GM19193 (cell line): ENCODE results near the gene PPIL6.

Source experiments
- POLR2A ChIP-seq: IDR thresholded peaks from 4 replicates; pipeline ENCODE4 v1.6.1; 2011; ENCODE audit not compliant: insufficient read depth, insufficient read length; ENCODE audit errors: extremely low read depth

Gene PPIL6

DNA sequence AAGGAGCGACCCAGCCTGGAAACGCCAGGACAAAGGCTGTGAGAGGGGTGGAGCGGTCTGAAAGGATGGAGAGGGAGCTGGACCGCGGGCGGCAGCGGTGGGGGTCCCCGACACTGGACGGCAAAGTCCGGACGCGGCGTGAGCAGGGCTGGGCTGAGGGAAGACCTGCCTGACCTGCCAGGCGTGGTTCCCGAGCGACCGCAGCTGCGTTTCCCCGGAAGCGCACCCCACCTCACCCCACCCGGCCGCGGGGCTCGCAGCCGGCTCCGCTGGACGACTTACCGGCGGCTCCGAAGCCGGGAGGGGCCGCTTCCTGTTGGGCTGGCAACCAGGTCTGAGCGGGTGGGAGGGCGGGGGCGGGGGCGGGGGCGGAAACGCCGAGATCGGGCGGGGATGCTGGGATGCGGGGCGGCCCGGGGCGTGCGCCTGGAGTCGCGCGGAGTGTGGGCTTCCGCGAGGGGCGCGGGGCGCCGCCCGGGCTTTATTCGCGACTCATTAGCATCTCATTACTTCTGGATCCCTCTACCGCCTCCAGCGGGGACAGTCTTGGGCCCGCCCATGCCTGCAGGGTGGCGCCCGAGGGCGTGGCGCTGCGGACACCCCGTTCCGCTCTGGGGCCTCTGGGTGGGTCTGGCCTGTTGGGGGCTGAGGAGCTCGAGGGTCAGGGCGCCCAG lies 15.1 kb upstream of the PPIL6 start, which contains the start of gene MICAL1:
Gene MICAL1, minus strand, starts transcription at position 336 of the 674 bp plus-strand sequence. CDS start 1,576 bp downstream, outside the sequence.
- peak; percentile 72 for TF ChIP-seq POLR2A

DNA sequence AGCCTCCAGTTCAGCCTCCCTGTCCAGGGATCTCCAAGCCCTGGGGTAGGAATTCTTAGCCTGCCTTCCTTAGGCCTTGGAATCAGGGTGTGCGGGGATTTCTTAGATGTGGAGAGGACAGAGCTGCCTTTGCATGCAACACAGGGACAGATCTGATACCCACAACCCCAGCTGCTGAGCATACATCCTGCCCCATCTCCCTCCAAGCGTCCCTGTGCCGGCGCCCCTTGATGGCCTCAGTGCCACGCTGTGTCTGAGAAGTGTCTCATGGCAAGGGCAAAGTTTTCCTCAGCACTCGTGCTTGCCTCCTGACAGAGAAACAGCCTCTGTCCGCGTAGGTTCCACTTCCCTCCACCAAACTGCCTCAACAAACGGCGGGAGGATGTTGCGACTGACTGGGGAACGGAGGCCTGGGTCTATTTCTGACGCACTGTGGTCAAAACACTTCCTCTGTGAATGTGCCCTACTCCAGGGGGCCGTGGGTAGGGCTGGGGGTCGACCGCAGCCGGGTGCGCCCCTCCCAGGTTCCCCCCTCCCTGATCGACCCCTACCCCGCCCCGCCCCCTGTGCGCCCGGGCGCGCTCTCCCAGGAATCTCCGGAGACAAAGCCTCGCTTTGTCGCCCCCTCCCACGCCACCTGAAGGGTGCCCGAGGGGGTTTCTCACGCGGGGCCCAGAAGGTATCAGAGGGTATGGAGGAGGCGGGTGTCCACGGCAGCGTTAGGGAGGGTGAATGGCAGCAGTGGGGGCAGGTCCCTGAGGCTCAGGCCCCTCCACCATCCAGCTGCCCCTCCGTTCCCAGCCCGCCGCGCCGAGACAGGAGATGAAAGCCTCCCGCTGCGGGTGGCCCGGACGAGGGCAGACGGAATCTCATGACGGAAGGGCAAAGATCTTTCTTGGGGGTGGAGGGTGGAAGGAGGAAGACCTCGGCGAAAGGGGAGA lies 14.3 kb upstream of the PPIL6 start:
- peak; percentile 77 for TF ChIP-seq POLR2A

DNA sequence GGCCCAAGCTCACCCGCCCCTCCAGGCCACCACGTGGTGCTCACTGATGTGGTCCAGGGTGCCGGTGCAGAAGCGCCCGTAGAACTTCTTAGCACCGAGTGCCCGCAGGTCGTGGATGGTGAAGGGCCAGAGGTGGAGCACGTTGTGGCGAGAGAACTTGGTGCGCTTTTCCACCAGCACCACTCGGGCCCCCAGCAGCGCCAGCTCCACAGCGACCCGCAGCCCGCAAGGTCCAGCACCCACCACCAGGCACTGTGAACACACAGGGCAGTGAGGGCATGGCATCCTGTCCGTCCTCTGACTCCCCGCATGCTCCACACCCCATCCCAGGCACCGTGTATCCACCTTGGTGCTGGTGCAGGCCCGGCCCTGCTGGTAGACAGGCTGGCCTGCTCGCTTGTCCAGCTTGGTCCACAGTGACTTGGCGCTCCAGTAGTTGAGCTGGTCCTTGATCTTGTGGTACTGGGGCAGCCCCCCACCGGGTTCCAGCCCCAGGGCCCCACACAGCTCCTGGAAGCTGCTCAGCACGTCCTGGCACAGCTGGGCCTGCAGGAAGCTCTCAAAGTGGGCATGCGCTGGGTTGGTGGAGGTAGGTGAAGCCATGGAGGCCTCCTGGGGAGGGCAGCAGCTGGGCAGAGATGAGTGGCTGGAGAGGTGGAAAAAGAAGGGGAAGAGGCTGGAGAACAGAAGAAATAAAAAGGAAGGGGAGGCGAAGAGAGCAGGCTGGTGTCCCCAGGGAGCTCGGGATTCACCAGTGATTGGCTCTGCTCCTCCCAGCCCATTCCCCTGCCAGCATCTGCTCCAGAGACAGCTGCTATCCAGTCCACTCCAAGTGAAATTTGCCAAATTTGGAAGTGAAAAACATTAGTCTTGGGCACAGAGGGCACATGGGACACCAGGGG lies 13.4 kb upstream of the PPIL6 start:
- no peak for TF ChIP-seq POLR2A

DNA sequence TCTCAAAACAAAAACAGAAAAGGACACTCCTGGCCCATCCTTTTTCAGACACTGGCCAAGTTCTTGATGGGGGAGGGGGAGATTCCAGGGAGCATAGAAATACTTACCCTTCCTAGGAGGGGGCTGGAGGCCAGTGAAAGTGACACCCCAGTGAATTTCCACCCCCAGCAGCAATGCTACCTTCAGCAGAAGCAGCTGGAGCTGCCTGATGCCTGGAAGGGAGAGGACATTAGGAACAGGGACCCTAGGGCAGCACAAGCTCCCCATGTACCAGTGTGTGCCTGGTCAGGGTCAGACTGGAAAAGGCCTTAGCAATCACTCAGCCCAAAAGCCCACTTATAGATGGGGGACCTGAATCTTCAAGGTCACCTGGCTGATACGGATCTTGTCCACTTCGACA lies 12.7 kb upstream of the PPIL6 start:
- no peak for TF ChIP-seq POLR2A

DNA sequence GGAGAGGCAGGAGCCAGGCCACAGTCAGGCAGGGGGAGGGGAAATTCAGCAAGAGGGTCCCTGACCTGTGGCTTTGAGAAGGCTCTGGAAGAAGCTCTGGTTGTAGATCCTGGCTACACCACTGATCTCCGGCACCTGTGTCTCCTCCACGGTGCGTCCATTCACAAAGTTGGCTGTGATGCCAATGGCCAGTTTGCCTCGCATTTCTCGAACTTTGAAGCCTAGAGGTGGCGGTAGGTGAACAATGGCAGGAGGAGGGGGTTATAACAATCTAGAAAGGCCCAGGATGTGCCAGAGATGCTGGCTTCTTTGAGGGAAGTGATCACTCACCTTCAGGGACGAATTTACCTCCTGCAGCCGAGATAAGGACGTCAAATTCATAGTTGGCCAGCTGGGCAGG lies 11.8 kb upstream of the PPIL6 start:
- TF ChIP-seq POLR2A: no peak

DNA sequence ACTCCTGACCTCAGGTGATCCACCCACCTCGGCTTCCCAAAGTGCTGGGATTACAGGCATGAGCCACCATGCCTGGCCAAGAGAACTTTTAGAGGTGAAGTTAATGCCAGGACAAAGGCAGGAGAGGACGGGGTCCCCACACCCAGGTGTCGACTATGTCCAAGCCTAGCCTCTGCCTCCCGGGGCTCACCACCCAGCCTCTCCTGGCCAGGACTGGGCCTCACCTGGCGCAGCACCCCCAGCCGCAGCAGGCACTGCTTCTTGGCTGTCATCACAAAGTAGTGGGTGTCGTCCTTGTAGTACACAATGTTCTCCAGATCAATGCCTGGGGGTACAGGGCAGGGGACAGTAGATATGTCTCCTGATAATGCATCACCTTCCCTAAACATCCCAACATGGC lies 10.9 kb upstream of the PPIL6 start:
- no peak for TF ChIP-seq POLR2A

DNA sequence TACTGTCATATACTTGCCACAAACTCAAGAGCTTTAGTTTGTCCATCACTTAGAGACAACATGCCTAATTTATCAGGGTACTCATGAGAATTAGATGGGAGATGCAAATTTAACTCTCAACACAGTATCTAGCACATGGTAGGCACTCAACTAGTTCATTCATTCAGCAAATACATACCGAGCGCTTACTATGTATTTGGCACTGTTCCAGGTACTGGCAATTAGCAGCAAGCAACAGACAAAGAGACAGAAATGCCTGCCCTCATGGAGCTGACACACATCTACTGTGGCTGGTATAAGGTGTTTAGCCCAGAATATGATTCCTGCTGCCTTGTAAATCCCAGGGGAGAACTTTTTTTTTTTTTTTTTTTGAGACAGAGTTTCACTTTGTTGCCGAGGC lies 10.4 kb upstream of the PPIL6 start:
- TF ChIP-seq POLR2A: no peak

DNA sequence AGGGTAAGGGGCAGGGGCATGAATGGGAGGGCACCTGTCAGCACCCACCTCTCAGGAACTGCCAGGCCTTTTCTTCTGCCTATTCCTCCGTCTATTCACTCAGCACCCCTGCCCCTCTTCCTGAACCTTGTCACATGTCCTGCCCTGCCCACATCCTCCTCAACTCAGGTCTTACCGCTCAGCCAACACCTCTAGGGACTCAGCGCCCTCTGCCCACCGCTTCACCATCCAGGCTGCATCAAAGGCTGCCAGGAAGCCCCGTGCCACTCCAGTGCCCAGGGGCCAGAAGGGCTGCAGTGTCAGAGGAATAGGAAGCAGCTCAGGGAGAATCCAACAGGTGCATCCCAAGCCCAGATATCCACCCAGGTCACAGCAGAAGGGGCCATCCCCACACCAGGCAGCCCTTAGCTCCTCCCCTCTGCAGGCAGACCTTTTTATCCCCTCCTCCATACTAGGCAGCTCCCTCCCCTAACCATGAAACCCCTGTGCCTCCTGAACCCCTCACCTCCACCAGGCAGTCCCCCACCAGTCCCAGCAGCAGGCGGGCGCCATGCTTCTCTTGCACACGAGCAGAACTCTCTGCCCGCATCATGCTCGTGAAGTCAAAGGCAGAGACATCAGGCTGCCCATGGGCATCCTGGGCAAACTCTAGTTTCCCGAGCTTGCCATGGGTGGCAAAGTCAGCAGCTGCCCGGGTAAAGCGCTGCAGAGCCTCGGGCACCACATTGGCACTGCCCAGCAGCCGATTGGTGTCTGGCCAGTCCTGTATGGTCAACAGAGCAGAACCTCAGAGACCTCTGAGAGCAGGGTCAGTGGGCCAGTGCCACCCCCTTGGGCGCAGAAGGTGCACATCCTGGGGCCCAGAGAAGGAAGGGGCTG lies 9.6 kb upstream of the PPIL6 start:
- TF ChIP-seq POLR2A: peak; percentile 9

DNA sequence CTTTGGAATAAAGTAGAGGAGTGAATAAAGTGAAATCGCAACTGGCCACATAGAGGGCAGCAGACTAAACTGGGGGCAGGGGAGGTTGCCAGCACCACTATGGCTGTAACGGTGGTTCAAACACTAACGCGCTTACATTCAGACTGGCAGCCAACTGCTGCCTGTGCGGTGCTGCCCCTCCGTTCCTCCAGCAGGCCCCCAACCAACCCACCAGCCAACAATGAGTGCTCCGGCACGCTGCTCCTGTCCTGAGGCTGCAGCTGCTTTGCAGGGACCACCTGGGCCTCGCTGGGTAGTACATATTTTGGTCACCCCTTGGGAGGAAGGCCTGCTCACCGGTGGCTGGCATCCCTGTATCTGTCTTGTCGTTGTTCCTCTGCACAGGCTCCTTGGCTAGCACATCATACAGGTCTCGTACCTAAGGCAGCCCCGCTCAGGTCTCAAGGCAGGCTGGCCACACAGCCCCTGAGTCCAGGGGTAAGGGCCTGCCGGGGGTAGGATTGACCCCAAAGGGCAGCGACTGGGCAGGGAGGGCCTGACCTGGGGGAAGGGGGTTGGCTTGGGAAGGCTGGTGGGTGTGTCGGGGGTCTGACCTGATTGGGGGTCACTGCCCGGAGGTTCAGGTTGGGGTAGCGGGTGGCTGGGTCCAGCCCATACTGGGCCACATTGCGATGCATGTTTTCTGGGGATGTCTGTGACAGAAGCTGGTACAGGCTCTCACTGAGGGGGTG lies 8.8 kb upstream of the PPIL6 start:
- TF ChIP-seq POLR2A: no peak

DNA sequence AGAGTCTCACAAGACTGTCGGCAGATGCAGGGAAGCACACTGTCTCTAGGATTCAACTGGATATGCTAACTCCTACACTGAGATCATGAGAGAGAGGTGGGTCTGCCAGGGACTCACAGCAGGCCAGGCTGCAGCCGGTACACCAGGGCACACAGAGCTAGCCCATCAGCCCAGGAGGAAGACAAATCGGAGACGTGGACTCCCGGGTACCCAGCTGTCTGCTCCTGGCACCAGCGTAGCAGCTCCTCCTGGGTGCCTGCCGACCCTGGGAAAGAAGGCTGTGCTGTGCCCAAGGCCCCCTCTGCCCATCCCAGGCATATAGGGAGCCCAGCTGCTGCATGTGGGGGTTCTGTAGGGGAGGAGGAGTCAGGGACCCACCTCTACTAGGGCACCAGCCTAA lies 8.2 kb upstream of the PPIL6 start:
- no peak for TF ChIP-seq POLR2A

DNA sequence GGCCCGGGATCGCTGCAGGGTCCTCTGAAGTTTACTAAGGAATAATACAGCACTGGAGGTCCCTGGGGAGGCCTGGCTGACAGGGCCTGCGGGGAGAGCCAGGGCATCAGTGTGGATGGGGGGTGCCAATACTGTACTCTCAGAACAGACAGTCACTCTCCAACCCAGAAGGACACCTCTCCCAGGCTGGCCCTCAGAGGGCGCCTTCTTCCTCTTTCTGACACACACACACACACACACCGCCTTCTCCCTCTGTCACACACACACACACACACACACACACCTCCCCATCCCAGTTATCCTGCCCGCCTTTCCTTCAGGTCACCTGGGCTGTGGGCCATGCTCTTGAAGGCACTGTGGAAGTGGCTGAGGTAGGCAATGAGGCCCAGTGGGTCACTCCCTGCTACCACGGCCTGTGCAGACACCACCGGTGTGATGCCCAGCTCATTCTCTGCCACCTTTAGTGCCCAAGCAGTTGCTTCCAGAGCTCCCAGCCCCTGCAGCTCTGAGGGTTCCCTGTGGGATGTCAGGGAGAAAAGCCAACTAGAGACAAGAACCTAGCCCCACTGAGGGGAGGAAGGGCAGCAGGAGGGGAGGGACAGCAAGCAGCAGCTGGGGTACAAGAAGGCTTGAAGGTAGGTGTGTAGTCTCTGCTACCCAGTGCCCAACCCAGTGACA lies 7.6 kb upstream of the PPIL6 start:
- TF ChIP-seq POLR2A: no peak

DNA sequence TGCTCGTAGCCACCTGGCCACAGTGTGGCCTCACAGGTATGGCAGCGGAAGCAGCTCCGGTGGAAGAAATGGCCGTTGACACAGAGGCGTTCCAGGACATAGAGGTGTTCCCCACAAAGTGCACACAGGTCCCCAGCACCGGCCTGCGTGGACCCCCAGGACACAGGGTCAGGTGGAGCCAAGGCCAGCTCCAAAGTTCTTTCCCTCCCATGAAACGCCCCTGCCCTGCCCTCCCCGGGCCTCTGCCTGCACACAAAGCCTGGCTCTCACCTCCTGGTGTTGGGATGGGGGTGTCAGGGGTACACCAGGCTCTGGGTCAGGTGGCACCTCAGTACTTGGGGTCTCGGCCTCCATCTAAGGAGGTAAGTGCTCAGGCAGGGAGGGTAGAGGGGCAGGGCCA lies 6.7 kb upstream of the PPIL6 start:
- TF ChIP-seq POLR2A: no peak

DNA sequence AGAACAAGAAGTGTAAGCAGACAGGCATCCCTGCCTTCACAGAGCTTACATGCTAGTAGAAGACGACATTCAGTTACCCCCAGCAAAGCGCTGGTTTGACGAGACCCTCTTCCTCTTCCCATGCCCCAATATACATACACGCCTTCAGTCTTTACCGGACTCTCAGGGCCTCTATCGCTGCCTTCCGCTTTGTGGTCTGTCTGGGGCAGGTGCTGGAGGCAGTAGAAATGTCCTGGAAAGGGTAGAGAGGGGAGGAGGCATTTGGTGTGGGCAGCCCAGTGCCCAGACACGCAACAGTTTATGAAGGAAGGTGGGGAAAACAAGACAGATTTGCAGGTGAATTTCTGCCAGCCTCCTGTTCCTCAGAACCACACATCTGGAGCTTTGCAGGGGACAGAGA lies 6.1 kb upstream of the PPIL6 start:
- no peak for TF ChIP-seq POLR2A
